Colon (tissue), 2 donors: Measurements from ENCODE around the gene MUL1.
"Not testable (repeated sequence)": the region's sequence is repeated elsewhere in the genome, so short reads cannot be mapped to it uniquely, and the experiment has no call there.

Experiments
- FAIRE-seq: peaks from 2 replicates; lab custom pipeline; 2012; peaks lifted over from hg19 to GRCh38; lab: Jason Lieb, UNC
- donor health status: control.
- donor health status: control.

Gene MUL1

DNA sequence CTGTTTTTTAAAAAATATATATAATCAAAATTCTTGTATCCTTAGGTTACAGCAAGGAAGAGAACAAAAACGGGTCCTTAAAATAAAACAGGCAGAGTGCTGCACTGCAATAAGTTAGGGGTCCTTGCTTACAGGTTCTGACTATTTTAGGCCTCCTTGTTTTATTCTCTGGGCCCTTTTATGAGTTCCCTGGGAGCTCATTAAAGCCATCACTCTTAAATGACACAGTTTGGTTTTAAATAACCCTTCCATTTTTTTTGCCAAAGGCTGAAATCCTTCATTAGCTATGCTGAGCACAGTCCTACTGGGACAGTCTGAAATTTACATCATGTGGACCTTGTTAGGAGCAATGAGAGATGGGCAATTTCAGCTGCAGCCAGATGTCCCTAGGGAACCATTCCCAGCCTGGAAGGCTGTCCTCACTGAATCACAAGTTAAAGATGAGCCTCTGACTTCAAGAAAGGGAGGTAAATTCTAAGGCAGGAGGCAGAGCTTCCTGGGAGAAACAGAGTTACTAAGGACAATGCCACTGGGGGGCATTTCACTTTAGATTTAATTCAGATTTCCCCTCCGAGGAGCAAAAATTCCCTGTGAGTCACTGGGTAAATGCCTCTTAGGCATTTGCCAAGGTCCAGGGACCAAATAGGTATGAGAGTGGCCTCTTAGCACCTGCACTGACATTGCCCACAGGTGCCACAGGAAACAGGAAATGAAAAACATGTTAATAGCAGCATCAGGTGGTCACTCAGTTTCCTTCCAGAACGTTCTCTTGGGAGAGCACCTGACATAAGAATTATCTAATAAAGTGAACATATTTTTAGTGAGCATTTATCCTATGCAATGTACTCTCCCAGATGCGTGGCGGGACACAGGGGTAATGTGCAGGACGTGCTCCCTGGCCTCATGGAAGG lies 3.8 kb upstream of the MUL1 start:
- no peak for FAIRE-seq

DNA sequence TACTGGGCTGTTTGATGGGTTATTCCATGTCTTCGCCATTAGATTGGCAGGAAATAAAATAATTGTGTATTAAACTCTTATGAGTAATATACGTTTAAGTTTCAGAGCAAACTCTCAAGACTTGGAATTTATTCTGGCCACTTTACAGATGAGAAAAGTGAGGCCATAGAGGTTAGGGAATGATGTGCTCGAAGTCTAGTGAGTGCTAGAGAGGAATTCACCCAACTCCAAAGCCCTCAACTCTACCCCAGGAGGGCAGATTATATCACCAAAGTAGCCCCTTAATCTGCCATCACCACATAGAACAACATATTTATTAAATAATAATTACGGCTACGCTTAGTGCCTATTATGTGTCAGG lies 440 bp upstream of the MUL1 start:
- no peak for FAIRE-seq

DNA sequence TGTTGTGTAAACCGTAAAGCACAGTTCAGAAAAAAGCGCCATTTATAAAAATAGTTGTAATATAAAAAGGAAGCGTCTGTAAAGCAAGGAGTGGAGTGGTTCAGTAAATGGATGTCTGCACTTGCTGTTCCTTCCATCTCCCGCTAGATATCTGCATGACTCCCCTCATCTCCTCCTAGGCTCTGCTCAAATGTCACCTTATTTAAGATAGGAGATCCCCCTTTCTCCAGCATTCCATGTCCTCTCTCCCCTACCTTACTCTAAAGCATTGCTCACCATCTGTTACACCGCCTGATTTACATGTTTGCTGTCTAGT lies 745 bp downstream of the MUL1 start:
- no peak for FAIRE-seq

DNA sequence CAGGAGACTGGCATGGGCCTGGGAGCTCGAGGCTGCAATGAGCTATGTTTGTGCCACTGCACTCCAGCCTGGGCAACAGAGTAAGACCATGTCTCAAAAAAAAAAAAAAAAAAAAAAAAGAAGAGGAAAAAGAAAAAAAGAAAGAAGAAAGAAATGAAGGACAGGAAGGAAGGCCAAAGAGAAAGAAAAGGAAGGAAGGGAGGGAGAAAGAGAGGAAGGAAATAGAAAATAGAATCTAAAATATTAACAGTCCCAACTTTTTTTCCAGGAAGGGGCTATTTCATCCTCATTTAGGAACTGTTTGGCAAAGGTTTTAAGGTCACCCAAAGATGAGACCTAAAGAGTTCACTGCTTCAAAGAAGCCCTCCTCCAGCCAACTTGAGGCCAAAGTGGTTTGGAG lies 2.5 kb downstream of the MUL1 start:
- FAIRE-seq: no peak

DNA sequence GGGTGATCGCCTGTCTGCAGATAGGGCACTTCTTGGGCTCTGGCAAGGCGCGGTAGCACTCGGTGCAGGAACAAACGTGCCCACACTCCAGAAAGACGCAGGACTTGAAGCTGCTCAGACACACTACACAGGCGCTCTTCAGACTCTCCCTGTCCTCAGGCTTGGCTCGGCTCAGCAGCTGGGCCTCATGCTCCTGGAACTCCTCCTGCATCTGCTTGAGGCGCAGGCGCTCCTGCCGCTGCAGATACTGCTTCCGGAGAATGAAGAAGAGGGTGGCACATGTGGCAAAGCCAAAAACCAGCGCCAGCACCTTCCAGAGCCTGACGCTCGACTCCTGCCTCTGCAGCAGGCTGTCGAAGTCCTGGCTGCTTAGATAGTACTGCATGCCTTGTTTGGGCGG lies 7.2 kb downstream of the MUL1 start:
- FAIRE-seq: no peak

DNA sequence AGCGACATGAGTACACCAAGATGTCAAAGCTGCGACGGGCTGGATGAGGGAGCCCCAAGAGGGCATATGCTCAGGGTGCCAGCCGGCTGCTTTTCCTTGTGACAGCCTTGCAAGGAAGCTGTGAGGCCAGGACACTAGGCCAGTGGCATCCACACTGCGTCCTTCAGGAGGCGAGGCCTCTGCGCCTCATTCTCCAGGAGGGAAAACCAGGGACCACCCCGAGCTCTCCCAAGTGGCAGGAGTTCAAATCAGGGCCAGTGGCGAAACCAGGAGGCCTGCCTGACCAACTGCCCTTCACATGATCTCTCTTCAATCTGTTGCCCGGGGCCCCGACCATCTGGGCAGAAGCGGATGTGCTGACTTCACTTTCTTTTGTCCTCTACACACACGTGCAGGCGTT lies 8.2 kb downstream of the MUL1 start:
- FAIRE-seq: no peak

DNA sequence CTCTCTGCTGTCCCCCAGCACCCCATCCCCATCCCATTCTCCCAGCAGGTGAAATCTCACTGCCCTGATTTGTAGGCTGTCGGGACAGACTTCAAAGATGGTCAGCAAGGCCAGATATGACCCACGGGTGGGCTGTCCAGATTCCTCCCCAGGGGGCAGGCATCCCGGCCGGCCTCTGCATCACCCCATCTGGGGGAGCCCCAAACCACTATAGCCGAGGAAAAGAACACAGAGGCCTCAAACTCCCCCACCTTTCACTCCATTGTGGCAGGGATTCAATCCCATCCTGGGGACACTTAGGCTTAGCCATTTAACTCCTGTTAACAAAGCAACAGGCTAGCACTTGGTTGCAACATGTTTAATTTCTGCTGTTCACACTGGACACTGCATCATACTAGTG lies 8.8 kb downstream of the MUL1 start:
- no peak for FAIRE-seq

DNA sequence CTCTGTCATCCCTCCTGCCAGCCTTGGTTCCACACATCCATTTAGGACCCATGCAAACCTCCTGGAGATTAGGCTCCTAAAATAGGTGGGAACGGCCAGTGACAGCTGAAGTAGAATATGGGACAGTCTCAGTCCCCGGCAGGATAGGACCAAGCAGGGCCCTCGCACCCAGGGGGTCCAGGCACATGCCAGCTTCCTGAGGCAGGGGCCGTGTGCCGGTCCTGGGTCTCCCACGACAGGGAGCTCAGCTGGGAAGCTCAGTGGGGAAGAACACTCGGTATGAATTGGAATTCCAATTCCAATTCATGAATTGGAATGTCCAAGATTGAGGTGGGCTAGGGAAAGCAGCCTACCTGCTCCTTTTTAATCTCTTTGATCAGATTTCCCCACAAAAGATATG lies 9.8 kb downstream of the MUL1 start:
- no peak for FAIRE-seq

DNA sequence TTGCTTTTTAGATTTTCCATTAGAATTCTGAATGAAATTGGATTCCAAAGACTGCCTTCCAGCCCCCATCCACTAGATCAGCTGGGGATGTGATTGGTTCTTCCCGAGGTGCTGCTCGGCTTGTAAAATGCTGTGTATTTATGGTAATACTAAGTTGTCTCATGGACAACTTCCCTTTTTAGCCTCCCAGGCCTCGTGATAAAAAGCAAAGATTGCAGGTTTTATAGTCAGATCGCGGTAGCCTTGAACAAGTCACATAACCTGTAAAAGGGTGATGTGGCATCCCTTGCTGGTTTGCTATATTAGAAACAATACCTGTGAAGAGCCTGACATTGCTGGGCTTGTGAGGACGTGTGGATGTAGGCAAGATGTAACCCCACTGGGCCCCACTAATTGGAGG lies 10.4 kb downstream of the MUL1 start:
- no peak for FAIRE-seq

DNA sequence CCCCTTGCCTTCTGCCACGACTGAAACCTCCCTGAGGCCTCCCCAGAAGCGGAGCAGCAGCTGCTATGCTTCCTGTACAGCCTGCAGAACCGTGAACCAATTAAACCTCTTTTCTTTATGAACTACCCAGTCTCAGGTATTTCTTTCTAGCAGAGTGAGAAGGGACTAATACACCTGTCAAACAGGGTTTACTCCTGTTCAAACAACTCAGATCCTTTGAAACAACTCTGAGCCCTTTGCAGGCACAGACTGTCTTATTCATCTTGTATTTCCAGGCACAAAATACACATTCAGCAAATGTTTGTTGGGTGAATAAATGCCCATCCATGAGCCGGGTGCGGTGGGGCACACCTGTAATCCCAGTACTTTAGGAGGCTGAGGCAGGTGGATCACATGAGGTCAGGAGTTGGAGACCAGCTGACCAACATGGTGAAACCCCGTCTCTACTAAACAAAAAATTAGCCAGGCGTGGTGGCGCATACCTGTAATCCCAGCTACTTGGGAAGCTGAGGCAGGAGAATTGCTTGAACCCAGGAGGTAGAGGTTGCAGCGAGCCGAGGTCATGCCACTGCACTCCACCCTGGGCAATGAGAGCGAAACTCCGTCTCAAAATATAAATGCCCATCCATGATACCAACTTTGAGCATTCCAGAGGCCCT lies 11.1 kb downstream of the MUL1 start:
- not testable (repeated sequence) for FAIRE-seq

DNA sequence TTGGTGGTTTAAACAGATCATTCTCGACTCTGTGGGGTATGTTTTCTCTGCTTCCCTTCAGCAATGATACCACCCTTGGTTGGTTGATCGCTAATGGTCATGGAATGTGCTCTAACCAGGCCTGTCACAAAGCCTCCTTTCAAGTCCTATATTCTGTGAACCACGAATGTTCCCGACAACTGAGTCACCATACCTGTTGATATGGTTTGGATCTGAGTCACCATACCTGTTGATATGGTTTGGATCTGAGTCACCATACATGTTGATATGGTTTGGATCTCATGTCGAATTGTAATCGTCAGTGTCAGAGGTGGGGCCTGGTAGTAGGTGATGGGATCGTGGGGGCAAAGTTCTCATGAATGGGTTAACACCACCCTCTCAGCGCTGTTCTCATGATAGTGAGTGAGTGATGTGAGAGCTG lies 11.7 kb downstream of the MUL1 start:
- no peak for FAIRE-seq

DNA sequence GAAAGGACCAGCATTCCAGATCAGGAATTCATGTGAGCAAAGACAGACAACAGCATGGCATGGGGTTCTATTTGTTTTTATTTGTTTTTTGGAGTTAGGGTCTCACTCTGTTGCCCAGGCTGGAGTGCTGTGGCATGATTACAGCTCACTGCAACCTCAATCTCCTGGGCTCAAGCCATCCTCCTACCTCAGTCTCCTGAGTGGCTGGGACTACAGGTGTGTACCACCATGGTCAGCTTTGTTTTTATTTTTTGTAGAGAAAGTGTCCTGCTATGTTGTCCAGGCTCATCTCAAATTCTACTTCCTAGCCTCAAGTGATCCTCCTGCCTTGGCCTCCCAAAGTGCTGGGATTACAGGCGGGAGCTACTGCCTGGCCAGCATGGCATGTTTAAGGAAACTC lies 12.3 kb downstream of the MUL1 start:
- FAIRE-seq: no peak

DNA sequence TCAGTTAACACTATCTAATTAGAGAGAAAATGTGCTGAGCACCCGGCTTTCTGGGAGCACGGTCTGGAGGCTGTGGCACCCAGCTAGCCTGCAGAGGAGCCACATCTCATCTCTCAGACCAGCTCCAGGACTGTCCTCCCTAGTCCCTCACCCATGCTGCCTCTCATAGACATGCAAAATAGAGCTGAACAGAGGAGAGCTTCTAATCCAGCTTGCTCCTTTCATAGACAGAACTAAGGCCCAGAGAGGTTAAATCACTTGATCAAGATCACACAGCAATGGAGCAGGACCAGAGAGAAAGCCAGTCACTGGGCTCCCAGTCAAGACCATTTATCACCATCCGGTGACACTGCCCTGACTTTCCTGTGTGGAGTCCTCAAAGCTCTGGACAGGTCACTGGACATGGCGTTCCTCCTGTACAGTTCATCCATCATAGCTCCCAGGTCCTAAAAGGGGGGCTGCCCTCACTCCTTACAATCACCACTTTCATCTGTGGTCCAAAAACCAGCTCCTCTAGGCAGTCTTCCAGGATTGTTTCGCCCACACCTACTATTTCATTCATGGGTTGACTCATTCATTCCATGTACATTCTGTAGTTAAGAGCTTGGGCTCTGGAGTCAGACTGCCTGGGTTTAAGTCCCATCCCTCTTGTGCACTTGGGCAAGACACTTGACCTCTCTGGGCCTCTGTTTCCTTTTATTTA lies 13.2 kb downstream of the MUL1 start:
- no peak for FAIRE-seq

DNA sequence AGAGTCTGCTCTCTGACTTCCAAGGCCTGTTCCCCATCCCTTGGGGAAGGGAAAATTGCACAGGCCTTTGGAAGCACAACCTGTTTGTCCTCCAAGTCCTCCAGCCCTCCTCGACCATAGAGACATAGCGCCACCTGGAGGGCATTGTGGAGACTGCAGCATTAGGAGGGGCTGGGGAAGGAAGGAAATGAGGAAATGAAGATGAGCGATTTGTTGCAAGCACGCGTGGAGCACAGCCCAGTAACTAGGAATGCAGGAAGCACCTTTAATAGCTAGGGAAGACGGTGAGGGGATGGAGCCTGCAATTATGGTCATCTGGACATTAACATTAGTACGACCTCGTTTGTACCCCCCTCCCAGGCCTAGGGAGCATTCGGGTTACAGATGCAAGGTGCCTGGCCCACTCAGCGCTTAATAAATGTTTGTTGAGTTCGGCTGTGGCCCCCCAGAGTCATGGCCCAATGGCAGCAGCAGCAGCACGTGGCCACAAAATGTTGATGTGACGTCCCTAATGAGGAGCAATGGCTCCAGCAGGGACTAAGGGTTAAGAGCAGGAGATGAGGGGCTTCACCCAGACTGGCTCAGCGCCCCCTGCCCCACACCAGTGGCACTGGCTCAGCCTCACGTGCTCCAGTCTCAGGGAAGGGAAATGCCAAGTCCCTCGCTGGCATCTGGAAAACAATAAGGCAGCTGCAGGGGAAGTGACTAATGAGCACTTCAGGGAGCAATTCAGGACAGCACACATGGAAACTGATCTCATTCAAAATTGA lies 13.9 kb downstream of the MUL1 start:
- FAIRE-seq: no peak

DNA sequence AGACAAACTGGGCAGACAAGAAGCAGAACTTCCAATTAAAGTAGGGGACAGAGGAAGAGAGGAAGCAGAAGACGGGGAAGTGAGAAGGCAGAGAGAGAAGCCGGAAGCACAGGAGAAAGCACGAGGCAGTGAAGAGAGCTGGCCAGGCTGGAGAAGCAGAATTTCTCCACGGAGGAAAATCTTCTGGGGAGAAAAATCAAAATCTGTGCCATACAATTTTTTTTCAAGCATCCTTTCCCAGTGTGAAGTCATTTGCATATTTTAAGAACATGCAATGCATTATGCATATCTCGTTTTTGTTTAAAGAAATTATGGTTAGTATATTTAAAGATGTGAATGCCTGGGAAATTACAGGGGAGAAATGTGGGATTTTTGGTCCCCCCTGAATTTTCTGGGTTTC lies 14.6 kb downstream of the MUL1 start:
- no peak for FAIRE-seq

DNA sequence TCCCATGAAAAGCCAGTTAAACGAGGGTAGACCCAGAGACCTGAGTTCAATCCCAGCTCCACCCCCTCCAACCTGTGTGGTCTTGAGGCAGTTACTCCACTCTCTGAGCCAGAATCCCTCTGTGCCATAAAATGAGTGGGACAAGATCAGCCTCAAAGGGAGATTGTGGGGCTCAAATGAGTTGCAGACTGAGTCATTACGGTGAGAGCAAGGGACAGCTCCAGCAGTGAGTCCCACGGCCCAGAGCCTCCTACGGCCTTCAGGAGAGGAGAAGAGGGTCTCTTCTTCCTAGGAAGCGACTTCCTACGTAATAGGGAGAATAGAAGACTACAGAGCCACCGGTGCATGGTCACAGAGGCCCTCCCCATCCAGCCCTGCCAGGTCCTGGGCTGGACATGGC lies 15.2 kb downstream of the MUL1 start:
- FAIRE-seq: no peak

DNA sequence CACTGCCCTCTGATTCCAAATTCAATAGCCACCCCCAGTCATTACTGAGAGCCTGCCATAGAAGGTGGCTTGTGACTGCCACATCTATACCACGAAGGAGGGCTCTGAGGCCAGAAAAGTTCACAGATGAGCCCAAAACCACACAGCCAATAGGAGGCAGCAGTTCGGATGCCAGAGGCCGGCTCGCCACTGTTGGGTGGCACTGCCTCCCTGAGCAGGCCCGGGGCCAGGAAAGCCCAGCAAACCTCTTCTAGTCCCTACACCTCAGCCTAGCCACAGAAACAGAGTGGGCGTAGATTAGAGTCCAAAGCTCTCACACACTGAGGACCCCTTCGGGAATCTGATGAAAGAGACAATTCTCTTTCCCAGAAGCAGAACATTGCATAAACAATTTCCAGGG lies 16.1 kb downstream of the MUL1 start:
- FAIRE-seq: no peak

DNA sequence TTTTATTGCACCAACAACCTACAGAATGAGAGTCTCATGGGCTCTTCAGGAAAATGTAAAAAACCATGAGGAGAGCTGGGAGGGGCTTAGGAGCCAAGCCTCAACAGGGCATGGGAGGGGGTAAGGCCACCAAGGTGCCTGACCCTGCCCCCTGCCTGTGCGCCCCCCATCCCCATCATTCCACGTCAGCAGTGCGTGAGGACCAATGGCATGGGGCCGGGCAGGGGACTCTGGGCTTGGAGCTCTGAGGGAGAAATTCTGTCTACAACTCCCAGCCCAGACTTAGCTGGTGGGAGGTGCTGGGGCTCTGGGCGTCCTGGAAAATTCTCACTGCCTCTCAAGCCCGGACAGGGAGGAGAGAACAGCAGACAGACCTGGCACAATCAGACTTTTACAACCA lies 16.8 kb downstream of the MUL1 start:
- FAIRE-seq: no peak

DNA sequence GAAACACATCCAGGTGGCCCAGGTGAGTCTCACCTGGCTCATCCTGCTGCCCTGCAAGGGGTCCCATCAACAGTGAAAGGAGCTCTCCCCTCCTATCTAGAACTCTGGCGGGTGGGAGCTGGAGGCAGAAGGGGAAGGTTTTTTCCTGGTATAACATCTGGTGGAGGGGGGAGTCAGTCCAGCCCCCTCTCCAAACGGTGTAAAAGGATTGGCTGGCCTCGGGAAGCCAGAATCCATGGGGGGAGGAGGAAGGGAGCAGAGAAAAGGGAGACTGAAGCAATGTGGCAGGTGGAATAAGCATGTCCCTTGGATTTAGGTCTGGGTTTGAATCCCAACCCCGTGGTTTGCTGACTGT lies 20.7 kb downstream of the MUL1 start:
- FAIRE-seq: no peak

DNA sequence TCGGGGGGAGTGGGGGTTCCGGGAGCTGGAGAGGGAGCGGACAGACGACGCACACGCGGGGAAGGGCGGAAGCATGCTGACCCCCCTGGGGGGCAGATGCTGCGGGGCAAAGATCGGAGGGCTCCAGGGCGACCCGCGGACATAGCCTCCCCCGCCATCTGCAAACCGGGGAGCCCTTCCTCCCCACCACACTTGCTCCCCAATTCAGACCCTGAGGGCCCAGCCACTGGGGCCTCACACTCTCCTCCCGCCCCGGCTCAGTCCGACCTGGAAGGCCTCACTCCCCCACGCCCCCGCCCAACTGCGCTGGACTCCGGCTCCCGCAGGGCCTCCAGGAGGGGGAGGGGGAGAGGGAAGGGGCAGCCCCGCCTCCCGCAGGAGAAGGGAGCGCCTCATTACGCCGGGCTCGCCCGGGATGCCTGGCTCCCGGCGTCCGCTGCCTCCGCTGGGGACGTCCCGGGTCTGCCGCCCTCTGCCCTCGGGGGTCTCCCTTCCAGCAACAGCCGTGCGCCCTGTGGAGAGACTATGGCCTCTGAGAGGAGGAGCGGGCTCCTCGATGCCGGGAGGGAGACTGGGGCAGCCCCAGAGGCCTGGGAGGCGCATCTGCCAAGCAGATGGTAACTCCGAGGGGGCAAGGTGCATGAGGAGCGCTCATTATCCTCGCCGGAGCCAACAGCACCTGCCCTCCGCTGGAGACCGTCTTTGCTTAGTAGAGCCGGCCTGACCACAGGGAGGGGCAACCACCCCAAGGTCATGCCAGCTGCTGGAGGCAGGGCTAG lies 21.3 kb downstream of the MUL1 start:
- no peak for FAIRE-seq

DNA sequence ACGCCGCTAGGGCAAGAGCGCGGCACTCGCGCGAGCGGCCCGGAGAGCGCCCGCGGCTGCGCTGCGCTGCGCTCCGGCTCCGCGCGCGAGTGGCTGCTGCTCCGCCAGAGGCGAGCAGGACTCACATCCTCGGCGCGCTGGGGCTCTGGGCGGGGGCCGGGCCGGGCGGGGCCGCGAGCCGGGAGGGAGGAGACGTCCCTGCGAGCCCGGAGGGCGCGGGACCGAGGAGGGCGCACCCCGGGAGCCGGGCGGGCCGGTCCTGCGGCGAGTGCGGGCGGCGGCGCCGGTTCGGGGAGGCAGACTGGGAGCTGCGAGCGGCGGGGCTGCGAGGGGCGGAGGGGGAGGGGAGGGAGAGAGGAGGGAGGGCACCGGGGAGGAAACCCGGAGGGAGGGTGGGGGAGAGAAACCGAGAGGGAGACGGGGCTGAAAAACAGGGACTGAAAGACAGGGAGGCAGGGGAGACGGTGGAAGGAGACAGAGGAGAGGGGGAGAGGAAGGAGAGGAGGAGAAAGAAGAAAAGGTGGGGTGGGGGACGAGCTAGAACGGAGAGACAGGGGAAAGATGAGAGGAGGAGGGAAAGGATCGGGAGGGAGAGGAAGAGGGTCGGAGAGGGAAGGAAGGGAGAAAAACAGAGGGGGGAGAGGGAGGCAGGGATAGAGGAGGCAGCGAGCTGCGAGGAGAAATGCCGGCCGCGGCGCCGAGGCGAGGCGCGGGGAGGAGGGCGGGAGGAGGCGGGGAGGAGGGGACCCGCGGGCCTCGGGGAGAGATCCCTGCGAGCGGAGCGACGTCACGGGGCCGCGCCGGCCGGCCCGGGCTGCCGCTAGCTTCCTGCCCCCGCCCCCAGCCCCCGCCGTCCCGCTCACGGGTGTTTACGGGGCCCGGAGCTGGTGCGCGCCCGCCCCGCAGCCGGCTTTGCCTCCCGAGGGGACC lies 22.2 kb downstream of the MUL1 start, which contains the start of gene CAMK2N1:
Gene CAMK2N1, minus strand, starts transcription at position 684 of the 930 bp plus-strand sequence. CDS start 831 bp downstream, outside the sequence.
- no peak for FAIRE-seq
